Heart left ventricle (tissue), 13 donors: ENCODE measurements around the gene LRRC46.

Experiments used
- CTCF ChIP-seq, 12 donors: fragments of 200-600 bp; sonication (generic) in 4 of 12; IDR thresholded peaks; one replicate each; pipeline versions ENCODE4 v1.5.0 to v1.8.0; 2018 to 2022; ENCODE audit warnings: antibody characterized with exemption in 12 of 12, mild to moderate bottlenecking in 5 of 12
- POLR2A ChIP-seq, 2 donors: fragments of 450-650 bp; IDR thresholded peaks; one replicate each; pipeline ENCODE4 v1.6.1; 2017; ENCODE audit warnings: antibody characterized with exemption in 2 of 2, mild to moderate bottlenecking in 2 of 2, moderate library complexity in 2 of 2
- donor health status: ischemic (EF 13 %, LVEDD 7.1; RV severe dilation, severe dysfunction).
- donor health status: DM: no; HTN: yes; CAD: no.
- donor health status: DM: no; HTN: no; CAD: no.
- donor health status: ischemic (EF 25% LVEDD 6.9; RV normal size, moderate dysfunction).
- donor health status: ischemic (EF 25% LVEDD 5.7; RV mildly dilated, moderate dysfunction).
- donor health status: ischemic (EF 35%, LVEDD 5.7; RV mildly dilated, moderate dysfunction).
- donor health status: nonischemic (EF 11% LVEDD 7.7; RV severe dilation, severe dysfunction).
- donor health status: DM: yes; HTN: yes; CAD: no.
- donor health status: PGD.
- donor health status: ischemic (EF 29% LVEDD 5.4; RV normal size, mild dysfunction).
- donor health status: nonischemic (EF 23%, LVEDD 6.1; RV moderate dilation, normal function).

- no peak for TF ChIP-seq CTCF (IDR thresholded peaks at IDR 0.05)
- TF ChIP-seq POLR2A (IDR thresholded peaks at IDR 0.05): no peak
Observed at GRCh38 chr17:47844227-47844626, 12.8 kb downstream of the LRRC46 start.
